NCI-H2081 (cell line): Measurements from ENCODE around the gene AFF2.

ENCODE experiments used
- DNase-seq, 2 experiments: peaks; one replicate each; lab custom pipeline; 2025; lab: John Stamatoyannopoulos, UW

Gene AFF2

DNA sequence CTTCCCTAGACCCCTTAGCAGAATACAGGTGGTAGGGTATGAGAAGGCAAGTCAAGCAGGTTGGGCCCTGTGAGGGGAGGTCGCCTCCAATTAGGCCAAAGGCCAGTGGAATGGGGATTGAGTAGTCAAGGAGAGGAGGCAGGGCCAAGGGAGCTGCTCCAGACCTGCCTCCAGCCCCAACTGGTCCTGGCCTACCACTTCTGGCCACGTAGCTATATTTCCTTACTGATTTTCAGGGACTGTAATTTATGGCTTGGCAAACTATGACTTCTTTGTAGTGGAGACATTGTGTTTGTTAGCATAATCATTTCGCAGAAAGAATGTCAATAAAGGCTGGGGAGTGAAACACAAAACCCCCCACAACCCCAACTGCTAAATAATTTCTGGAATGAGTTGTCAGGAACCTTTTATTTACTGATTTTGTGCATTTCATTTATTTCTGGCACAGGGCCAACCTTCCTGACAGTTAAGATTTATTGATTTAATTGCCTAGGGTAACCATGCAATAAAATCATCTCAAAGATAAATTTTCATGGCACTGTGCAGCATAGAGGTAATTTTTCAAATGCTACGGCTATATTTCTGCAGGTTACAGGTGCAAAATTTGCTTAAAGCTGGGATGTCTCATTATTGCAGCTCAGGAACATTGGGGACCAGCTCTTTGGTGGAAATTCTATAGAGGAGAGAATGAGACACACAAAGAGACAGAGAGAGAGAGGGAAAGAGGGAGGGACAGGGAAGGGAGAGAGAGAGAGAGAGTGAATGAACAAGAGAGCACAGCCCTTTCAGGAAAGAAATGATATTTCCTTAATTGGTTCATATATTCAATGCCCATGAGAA lies 509.8 kb downstream of the AFF2 start:
- DNase-seq, result no peak

DNA sequence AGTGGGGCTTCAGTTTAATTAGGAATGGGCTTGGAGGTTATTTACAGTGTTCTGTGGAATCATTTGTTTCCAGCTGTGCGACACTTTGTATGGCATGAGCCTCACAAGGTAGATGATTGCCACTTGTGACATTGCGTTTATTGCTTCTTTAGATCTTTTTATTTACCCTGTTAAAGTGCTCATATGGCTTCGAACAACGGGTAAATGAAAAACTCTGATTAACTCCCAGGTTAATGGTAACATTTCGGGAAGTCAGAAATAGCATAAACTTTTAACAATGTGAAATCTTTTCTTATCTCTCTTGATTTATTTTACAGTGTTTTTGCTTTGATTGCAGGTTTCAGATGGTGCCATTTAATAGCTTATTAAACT lies 510.4 kb downstream of the AFF2 start:
- peak in 1 of 2 experiments; percentile 12 for DNase-seq

DNA sequence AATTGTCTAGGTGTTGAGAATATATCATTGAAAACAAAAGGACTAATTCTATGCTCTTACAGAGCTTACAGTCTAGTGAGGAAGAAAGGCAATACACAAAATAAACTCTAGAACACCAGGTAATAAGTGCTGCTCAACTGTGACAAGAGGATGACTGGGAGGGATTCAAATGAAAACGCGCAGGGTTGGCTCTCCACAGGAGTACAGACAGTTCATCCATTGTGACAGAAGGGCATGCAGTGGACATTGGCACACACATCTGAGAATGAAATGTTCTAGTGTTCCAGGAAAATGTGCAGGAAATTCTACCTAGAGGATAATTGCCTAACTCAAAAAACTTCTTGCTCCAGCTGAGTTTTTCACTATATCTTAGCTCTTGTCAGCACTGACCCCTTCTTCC lies 512.7 kb downstream of the AFF2 start:
- DNase-seq, result no peak

DNA sequence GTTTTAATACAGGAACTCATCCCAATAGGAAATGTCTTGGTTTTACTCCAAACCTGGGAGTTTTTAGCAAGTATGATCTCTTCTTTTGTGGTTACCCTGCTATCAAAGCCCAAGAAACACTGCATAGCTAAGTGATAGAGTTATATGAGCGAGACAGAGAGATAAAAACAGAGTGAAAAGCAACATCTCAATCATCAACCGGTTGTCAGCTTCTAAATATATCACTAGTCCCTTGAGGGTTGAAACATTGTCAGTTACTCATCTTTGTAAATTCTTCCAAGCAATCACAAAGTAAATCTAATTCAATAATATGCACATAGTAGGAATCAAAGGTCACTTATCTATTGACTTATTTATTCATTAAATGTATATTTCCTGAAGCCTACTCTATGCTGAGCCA lies 520.7 kb downstream of the AFF2 start:
- DNase-seq, result no peak

DNA sequence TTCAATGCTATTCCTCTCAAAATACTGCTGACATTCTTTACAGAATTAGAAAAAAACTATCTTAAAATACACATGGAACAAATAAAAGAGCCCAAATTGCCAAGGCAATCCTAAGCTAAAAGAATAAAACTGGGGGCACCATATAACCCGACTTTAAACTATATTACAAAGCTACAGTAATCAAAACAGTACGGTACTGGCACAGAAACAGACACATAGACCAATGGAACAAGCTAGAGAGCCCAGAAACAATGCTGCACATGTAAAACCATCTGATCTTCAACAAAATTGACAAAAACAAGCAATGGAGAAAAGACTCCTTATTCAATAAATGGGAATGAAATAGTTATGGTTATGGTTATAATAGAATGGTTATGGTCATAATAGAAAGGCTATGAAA lies 522.1 kb downstream of the AFF2 start:
- DNase-seq, result no peak

DNA sequence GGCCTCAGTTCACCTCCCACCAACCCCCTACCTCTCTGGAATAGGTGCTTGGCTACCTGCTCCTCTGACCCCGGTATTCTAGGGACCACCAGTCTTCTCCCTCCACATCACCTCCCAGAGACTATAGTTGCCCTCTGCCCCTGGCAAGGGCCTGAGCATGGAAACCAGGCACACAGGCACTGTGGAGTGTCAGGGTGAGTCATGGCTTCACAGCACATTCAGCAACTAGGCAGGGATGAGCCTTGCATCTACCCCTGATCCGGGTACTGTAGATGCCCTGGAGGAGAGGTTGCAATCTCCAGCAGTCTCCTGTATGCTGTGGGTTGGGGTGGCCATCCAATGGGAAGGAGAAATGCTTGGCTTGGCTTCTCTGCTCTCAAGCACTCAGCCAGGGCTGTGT lies 532.0 kb downstream of the AFF2 start:
- DNase-seq, result no peak

DNA sequence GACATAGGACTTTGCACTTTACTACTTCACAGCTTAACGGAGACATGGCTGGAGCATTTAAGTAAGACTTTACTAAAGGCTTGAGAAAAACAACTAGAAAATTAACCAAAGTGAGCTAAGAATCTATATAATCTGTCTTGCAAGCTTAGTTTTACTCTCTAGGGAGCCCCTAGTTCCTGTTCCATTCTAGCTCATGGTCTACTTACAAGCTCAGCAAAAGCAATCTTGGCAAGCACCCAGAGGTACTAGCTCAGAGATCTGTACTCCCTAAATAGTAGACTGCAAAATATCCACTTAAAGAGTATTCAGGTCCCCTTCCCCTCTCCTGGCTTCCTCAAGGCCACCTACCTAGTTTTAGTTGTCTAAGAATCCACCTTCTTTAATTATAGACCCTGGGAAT lies 535.7 kb downstream of the AFF2 start:
- no peak for DNase-seq

DNA sequence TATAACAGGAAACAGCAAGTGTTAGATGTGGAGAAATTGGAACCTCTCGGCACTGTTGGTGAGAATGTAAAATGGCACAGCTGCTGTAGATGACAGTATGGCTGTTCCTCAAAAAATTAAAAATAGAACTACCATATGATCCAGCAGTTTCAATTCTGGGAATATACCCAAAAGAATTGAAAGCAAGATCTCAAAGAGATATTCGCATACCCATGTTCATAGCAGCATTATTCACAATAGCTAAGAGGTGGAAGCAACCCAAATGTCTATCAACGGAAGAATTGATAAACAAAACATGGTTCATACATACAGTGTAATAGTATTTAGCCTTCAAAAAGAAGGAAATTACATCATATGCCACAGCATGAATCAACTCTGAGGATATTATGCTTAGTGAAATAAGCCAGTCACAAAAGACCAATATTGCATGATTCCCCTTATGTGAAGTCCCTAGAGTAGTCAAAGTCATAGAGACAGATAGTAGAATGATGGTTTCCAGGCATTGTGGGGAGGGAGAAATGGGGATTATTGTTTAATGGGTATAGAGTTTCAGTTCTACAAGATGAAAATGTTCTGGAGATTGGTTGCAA lies 537.0 kb downstream of the AFF2 start:
- no peak for DNase-seq

DNA sequence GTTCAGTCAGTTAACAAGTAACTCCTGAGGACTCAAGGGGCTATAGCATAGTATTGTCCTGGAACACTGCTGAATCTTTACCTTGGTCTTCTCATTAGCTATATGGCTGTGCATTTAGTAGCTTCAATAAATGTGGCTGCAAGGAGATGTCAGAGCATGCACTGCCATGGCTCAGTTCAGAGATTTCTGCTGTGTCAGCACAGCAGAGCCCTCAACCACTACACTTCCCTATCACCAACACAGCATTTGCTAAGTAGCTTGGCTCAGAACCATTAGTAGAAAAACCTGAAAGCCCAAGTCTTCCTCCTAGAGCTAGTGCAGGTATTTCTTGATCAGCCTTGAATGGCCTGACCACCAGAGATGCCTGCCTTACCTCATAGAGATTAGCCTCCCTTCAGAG lies 538.6 kb downstream of the AFF2 start:
- no peak for DNase-seq

DNA sequence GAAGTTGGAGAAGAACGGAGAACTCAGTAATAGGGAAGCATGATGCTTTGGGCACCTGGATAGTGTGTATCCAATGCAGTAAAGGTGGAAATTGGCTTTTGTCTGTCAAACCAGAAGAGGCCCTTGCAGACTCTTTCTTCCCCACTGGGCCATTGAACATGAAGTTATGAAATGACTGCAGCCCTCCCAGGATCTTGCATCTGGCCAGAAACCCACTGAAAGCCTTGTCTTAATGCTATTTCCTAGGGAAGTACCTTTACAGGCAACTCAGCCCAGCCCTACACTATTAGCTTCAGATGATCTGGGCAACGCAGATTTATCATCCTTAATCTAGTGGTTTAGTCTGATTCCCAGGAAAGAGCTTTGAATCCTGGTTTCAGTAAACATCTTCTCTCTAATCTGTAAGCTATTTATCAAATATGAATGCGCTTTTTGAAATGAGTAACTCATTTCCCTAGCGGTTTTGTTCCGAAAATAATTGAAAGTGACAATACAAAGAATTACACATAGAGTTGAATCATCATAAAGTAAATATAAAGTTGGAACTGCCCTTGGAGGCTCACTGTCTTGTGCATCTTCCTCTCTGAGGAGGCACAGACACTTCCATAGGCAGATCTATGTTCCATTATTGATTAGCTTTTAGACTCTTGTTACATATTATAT lies 540.6 kb downstream of the AFF2 start:
- DNase-seq, result no peak

DNA sequence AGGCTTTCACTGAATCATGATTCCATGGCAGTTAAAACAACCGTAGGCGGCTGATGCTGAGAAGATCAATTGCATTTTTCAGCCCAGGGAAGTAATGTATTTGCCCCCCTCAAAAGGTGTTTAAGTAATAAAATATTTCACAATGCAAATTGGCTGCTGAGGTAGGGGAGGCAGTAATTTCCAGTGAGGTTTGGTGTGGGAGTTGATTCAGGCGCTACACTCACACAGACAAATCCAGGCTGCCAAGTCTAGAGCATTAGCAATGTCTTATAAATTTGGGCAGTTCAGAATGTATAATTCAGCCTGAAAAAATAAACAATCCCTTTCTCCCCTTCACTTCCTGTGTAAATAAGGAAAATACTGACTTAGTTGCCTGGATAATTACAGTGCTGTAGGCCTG lies 543.0 kb downstream of the AFF2 start:
- DNase-seq, result no peak

DNA sequence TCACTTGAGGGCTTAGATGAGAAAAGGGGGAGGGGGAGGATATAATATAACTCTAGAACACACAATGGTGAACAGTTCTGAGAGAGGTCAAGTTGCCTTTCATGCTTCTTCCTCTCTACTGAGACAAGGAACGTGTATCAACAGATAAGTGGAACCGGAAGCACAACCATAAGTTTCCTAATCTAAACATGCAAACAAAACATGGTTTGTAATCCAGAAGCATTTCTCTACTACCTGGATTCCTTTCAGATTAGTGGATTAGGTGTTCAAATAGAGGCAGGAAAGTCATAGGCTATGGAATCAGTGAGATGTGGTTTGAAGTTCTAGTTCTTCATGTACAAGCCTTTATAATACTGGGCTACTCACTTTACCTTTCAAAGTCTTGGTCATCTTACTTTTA lies 544.1 kb downstream of the AFF2 start:
- DNase-seq, result no peak

DNA sequence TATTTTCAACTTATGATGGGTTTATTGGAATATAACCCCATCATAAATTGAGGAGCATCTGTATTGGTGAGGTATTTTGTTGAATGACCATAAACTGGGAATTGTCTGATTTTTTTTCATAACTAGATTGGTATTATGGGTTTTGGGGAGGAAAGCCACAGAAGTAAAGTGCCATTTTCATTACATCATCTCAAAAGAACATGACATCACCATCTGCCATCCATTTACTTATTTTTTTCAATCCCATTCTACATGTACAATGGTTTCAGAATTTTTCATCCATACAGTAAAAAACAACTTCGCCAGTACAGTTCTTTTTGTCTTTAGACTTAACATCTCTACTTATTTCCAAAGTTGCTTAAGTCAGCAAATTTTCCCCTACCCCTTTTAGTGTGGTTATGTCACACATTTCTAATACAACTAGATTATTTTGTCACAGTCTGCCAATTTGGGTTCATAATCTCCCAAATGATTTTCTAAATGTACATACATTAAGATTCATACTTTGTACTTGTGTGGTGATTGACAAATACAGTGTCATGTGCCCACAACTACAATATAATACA lies 545.3 kb downstream of the AFF2 start:
- DNase-seq, result no peak
